Measurements from ENCODE around the gene DDX24.

DNA sequence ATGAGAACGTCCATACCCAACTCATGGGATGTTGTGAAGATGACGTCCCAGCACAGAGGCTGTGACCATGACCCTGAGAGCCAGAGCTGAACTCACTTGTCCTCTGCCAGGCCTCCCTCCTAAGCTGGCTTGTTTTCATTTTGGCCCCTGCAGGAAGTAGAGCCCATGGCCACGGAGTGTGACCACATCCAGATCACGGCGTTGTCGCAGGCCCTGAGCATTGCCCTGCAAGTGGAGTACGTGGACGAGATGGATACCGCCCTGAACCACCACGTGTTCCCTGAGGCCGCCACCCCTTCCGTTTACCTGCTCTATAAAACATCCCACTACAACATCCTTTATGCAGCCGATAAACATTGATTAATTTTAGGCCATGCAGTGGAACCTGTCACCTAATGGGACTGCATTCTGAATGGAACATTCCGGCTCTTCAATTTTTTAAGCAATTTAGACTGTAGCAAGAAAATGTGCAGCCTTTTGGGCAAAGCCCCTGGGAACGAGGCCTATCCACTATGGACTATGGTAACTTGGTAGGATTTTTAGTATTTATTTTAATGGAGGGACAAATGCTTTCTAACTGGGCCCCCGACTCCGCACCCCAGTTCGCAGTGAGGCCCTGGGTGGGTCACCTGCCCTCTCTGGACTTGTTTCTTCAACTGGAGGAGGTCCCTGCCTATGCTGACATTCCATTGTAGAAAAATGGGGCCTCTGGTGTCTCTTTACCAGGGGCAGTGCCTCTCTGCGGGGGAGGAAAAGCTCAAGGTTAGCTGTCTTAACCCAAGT is 35.2 kb downstream of the DDX24 start:
- TF ChIP-seq POLR2AphosphoS5 (IDR thresholded peaks at IDR 0.05): no peak
- TF ChIP-seq POLR2A (IDR thresholded peaks at IDR 0.05): no peak

Measured in prostate gland (tissue), 1 donor.